BE2C (cell line): ENCODE data around the gene KANSL3.
"Not testable (repeated sequence)": the region's sequence is repeated elsewhere in the genome, so short reads cannot be mapped to it uniquely, and the experiment has no call there.

Experiments used
- DNase-seq: peaks from one replicate; pipeline ENCODE4 v3.0.0-alpha.2; 2020
- H3K27me3 ChIP-seq: fragments of 250-450 bp; sonication (Bioruptor Pico); 2 replicates; pipeline ENCODE4 v1.5.1; 2020; ENCODE audit warnings: mild to moderate bottlenecking
- H3K36me3 ChIP-seq: fragments of 250-450 bp; sonication (Bioruptor Pico); 2 replicates; pipeline ENCODE4 v1.5.1; 2020; ENCODE audit warnings: mild to moderate bottlenecking
- H3K4me1 ChIP-seq: fragments of 250-450 bp; sonication (Bioruptor Pico); 2 replicates; pipeline ENCODE4 v1.5.1; 2020
- H3K4me3 ChIP-seq: 2 replicates; pipeline ENCODE4 v1.5.1; 2011; ENCODE audit warnings: low read depth, low read length
- H3K9me3 ChIP-seq: fragments of 250-450 bp; sonication (Bioruptor Pico); 2 replicates; pipeline ENCODE4 v1.5.1; 2020
- TF ChIP-seq, protein P1 (sequence below): IDR thresholded peaks from 2 replicates; pipeline ENCODE4 v1.5.1; 2012; ENCODE audit warnings: mild to moderate bottlenecking, low read depth, low read length

Gene KANSL3

GRCh38 chr2:96555146-96555610 is 82.9 kb downstream of the KANSL3 start:
- no peak for DNase-seq
- no peaks in the 10 kb centered on the region for H3K9me3 ChIP-seq
- no peaks in the 10 kb centered on the region for H3K27me3 ChIP-seq
- no peaks in the 10 kb centered on the region for H3K36me3 ChIP-seq
- no peaks in the 10 kb centered on the region for H3K4me1 ChIP-seq
- TF ChIP-seq, protein P1, sequence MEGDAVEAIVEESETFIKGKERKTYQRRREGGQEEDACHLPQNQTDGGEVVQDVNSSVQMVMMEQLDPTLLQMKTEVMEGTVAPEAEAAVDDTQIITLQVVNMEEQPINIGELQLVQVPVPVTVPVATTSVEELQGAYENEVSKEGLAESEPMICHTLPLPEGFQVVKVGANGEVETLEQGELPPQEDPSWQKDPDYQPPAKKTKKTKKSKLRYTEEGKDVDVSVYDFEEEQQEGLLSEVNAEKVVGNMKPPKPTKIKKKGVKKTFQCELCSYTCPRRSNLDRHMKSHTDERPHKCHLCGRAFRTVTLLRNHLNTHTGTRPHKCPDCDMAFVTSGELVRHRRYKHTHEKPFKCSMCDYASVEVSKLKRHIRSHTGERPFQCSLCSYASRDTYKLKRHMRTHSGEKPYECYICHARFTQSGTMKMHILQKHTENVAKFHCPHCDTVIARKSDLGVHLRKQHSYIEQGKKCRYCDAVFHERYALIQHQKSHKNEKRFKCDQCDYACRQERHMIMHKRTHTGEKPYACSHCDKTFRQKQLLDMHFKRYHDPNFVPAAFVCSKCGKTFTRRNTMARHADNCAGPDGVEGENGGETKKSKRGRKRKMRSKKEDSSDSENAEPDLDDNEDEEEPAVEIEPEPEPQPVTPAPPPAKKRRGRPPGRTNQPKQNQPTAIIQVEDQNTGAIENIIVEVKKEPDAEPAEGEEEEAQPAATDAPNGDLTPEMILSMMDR: no peak
- H3K4me3 ChIP-seq: no peak overlapping the region

DNA sequence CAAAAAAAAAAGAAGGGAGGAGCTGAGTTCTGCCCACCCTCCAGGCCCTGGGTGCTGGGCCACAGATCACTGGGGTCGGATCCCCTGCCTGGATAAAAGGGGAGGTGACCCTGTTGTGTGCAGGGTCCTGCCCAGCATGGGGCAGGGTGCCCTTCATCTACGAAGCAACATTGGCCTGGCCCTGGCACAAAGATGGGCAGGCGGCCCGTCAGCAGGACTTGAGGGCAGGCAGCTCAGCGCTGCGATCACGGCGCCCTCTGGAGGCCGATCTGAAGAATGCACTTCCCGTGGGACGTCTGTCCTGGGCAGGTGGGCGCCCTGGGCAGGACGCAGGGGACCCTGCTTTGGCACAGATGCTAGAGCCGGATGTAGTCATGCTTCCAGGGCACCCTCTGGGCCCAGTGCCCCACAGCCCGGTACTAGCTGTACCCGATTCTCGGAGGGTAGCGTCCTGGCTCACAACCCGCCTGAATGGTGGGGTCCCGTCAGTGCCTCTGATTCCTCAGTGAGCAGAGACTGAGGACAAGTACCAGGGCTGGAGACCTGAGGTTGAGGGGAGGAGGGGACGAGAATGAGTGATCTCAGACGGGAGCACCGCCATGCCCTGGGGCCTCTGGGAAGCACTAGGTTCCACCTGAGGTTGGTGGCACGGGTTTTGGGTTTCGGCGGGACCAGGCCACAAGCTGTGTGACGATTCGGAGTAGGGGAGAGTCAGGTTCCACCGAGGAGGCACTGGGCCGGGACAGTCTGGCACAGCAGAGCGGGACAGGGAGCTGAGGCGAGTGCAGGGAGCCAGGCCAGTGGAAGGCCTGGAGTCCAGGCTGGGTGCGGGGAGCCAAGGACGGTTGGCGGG is 83.6 kb downstream of the KANSL3 start:
- TF ChIP-seq, protein P1: peak; percentile 71
- H3K9me3 ChIP-seq: no peaks in the 10 kb centered on the region
- H3K4me1 ChIP-seq: no peaks in the 10 kb centered on the region
- no peaks in the 10 kb centered on the region for H3K36me3 ChIP-seq
- DNase-seq: peak; percentile 53
- H3K4me3 ChIP-seq: no peak overlapping the region
- H3K27me3 ChIP-seq: no peaks in the 10 kb centered on the region

DNA sequence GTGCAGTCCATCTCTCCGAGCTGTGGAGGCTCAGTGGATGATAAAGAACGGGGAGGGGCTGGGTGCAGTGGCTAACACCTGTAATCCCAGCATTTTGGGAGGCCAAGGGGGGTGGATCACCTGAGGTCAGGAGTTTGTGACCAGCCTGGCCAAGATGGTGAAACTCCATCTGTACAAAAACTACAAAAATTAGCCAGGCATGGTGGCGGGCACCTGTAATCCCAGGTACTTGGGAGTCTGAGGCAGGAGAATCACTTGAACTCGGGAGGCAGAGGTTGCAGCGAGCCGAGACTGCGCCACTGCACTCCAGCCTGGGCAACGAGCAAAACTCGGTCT is 84.2 kb downstream of the KANSL3 start:
- not testable (repeated sequence) for DNase-seq, H3K36me3 ChIP-seq, H3K27me3 ChIP-seq, H3K4me1 ChIP-seq, H3K4me3 ChIP-seq, H3K9me3 ChIP-seq

GRCh38 chr2:96553176-96553956 is 84.7 kb downstream of the KANSL3 start:
- DNase-seq: no peak
- H3K4me1 ChIP-seq: no peaks in the 10 kb centered on the region
- no peaks in the 10 kb centered on the region for H3K27me3 ChIP-seq
- no peaks in the 10 kb centered on the region for H3K36me3 ChIP-seq
- TF ChIP-seq, protein P1: no peak
- no peak overlapping the region for H3K4me3 ChIP-seq
- H3K9me3 ChIP-seq: no peaks in the 10 kb centered on the region

DNA sequence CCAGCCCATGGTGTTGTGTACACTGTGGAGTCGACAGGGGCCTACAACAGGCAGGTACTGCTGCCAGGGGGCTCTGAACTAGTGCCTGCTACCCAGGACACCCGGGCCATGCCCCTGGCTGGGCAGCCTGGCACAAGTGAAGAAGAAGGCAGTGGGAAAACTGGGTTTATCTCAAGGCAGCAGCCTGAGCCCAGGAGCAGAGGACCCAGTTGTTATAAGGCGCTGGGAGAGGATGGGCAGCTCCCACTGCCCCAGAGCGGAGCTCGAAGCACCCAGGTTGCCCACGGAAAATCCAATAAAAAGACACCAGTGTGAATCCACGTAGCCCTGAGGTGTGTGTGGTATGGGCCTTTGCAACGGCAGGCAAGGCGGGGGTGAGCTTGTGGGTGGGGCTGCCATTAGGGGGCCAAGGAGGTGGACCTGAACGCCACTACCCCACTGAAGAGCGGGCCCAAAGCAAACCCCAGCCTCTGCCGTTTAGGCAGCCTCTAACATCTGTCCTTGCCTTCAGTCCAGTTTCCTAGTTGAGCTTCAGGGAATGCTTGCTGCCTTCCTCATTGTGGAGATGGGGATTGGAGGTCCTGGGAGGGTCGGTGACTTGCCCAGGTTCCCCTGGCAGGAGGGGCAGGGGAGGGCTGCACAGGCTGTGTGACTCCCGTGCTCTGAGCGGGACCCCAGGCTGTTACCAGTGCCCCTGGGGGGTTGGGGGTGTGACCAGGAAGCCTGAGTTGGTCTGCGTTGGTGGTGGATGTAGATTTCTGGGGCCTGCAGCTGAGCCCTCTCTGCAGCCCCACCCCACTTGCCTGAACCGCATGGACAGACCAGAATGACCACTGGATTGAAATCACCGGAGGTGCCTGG is 85.6 kb downstream of the KANSL3 start:
- Histone ChIP-seq H3K9me3 (no peaks in the 10 kb centered on the region), H3K36me3 (no peaks in the 10 kb centered on the region), H3K4me1 (no peaks in the 10 kb centered on the region), H3K4me3 (no peak overlapping the region), H3K27me3 (no peaks in the 10 kb centered on the region)
- TF ChIP-seq, protein P1: no peak
- DNase-seq: no peak

DNA sequence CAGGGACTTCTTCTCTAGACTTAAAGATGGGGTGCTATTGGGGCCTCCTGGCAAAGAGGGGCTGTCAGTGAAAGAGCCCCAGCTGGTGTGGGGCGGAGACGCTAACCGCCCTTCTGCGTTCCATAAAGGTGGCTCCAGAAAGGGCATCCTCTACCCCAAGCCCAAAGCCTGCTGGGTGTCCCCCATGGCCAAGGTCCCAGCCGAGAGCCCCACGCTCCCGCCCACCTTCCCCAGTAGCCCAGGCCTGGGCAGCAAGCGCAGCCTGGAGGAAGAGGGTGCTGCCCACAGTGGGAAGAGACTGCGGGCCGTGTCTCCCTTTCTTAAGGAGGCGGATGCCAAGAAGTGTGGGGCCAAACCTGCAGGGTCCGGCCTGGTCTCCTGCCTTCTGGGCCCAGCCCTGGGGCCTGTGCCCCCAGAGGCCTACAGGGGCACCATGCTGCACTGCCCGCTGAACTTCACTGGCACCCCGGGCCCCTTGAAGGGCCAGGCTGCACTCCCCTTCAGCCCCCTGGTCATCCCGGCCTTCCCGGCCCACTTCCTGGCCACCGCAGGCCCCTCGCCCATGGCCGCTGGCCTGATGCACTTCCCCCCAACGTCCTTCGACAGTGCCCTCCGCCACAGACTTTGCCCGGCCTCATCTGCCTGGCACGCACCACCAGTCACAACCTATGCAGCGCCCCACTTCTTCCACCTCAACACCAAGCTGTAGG is 86.4 kb downstream of the KANSL3 start:
- Histone ChIP-seq H3K9me3 (no peaks in the 10 kb centered on the region), H3K4me3 (no peak overlapping the region), H3K27me3 (no peaks in the 10 kb centered on the region), H3K4me1 (no peaks in the 10 kb centered on the region), H3K36me3 (no peaks in the 10 kb centered on the region)
- TF ChIP-seq, protein P1: no peak
- DNase-seq: no peak
